Sigmoid colon (tissue), 4 donors: Measurements from ENCODE around the gene MINK1.

Experiments
- CTCF ChIP-seq, 4 experiments: fragments of 450-650 bp in 3 of 4; fragments of 200-600 bp in 1 of 4; IDR thresholded peaks; one replicate each; pipeline ENCODE4 v1.5.1; 2016 to 2019; ENCODE audit warnings: antibody characterized with exemption in 4 of 4, mild to moderate bottlenecking in 3 of 4, moderate library complexity in 2 of 4
- POLR2AphosphoS5 ChIP-seq, 4 donors: sonication (generic); formaldehyde crosslinking; IDR thresholded peaks; one replicate each; pipeline ENCODE4 v1.6.1; 2017; ENCODE audit warnings: antibody characterized with exemption in 4 of 4

GRCh38 chr17:4823373-4824089, 9.6 kb upstream of the MINK1 start:
- TF ChIP-seq CTCF (IDR thresholded peaks at IDR 0.05) (no peak), POLR2AphosphoS5 (IDR thresholded peaks at IDR 0.05) (no peak)
